ENCODE data around the gene GLE1. TPM values are rescaled to one million over a fixed set of nuclear protein-coding genes. Genes with fewer than 3 reads are reported as not detected.

The GLE1 gene
- total RNA-seq, 6 experiments from 2014 or later, result 22.2 to 26.7 (median 24.7) TPM

- Mint-ChIP-seq H3K27ac (no peak overlapping the region), H3K27me3 (ENCODE audit: insufficient read depth) (no peaks in the 10 kb centered on the region; the same call in 1 of the 2 replicates), H3K4me3 (no peak overlapping the region), H3K4me1 (ENCODE audit: low read depth) (no peaks in the 10 kb centered on the region), H3K36me3 (ENCODE audit: low read depth) (peaks cover 23% of the 10 kb centered on the region), H3K9me3 (no peaks in the 10 kb centered on the region)
- no peak for TF ChIP-seq CTCF (IDR thresholded peaks at IDR 0.05)
- DNase-seq, result no peak
These were observed 11.1 kb upstream of the GLE1 start for GRCh38 chr9:128493424-128493823.

- no peaks in the 10 kb centered on the region for H3K9me3 Mint-ChIP-seq
- no peak overlapping the region for H3K27ac Mint-ChIP-seq
- H3K4me3 Mint-ChIP-seq, result no peak overlapping the region
- DNase-seq, result no peak
- H3K36me3 Mint-ChIP-seq (ENCODE audit: low read depth), result peaks cover 23% of the 10 kb centered on the region
- TF ChIP-seq CTCF (IDR thresholded peaks at IDR 0.05), result no peak
- no peaks in the 10 kb centered on the region for H3K4me1 Mint-ChIP-seq (ENCODE audit: low read depth)
- H3K27me3 Mint-ChIP-seq (ENCODE audit: insufficient read depth), result no peaks in the 10 kb centered on the region; the same call in 1 of the 2 replicates
These were observed 10.3 kb upstream of the GLE1 start for GRCh38 chr9:128494108-128494745.

GRCh38 chr9:128494746-128495129, 9.8 kb upstream of the GLE1 start:
- Mint-ChIP-seq H3K4me3 (no peak overlapping the region), H3K4me1 (ENCODE audit: low read depth) (no peaks in the 10 kb centered on the region), H3K9me3 (no peaks in the 10 kb centered on the region), H3K36me3 (ENCODE audit: low read depth) (peaks cover 26% of the 10 kb centered on the region), H3K27me3 (ENCODE audit: insufficient read depth) (no peaks in the 10 kb centered on the region; the same call in 1 of the 2 replicates), H3K27ac (no peak overlapping the region)
- no peak for DNase-seq
- TF ChIP-seq CTCF (IDR thresholded peaks at IDR 0.05), result no peak

GRCh38 chr9:128495296-128495695, 9.2 kb upstream of the GLE1 start:
- Mint-ChIP-seq H3K27me3 (ENCODE audit: insufficient read depth) (no peaks in the 10 kb centered on the region; the same call in 1 of the 2 replicates), H3K27ac (no peak overlapping the region), H3K4me1 (ENCODE audit: low read depth) (no peaks in the 10 kb centered on the region), H3K4me3 (no peak overlapping the region), H3K9me3 (no peaks in the 10 kb centered on the region), H3K36me3 (ENCODE audit: low read depth) (peaks cover 27% of the 10 kb centered on the region)
- TF ChIP-seq CTCF (IDR thresholded peaks at IDR 0.05), result no peak
- DNase-seq, result no peak

- H3K9me3 Mint-ChIP-seq, result no peaks in the 10 kb centered on the region
- H3K27me3 Mint-ChIP-seq (ENCODE audit: insufficient read depth), result no peaks in the 10 kb centered on the region; the same call in 1 of the 2 replicates
- no peaks in the 10 kb centered on the region for H3K4me1 Mint-ChIP-seq (ENCODE audit: low read depth)
- no peak overlapping the region for H3K4me3 Mint-ChIP-seq
- no peak overlapping the region for H3K27ac Mint-ChIP-seq
- DNase-seq, result no peak
- peaks cover 29% of the 10 kb centered on the region for H3K36me3 Mint-ChIP-seq (ENCODE audit: low read depth)
- TF ChIP-seq CTCF (IDR thresholded peaks at IDR 0.05), result peak; percentile 28
These were observed 8.6 kb upstream of the GLE1 start for GRCh38 chr9:128495804-128496417.
